GM23338 (cell line): ENCODE results near the gene LYVE1. TPM values are rescaled to one million over a fixed set of nuclear protein-coding genes. Genes with fewer than 3 reads are reported as not detected.

Experiments
- ATAC-seq: fragments of 200-7000 bp; cut with Tn5 transposase; 3 replicates; pipeline ENCODE4 v1.9.1; 2020
- DNase-seq: peaks from one replicate; pipeline ENCODE4 v3.0.0-alpha.2; 2015; ENCODE audit warnings: low spot score
- H2AFZ ChIP-seq: fragments of 200-600 bp; sonication (generic); 2 replicates; pipeline ENCODE4 v1.8.0; 2016; ENCODE audit warnings: antibody characterized with exemption, mild to moderate bottlenecking, moderate library complexity
- H3F3A ChIP-seq: fragments of 200-600 bp; sonication (generic); replicated peaks from 2 replicates; pipeline ENCODE4 v1.8.0; 2017; ENCODE audit warnings: antibody characterized with exemption, mixed run types, low read depth
- H3K27ac ChIP-seq: fragments of 200-600 bp; sonication (generic); 2 replicates; pipeline ENCODE4 v1.6.1; 2016; ENCODE audit warnings: low read depth
- H3K27me3 ChIP-seq: fragments of 200-600 bp; sonication (generic); 2 replicates; pipeline ENCODE4 v1.8.0; 2016; ENCODE audit warnings: mild to moderate bottlenecking, mixed run types, moderate library complexity; ENCODE audit not compliant: insufficient read depth
- H3K36me3 ChIP-seq: fragments of 200-600 bp; sonication (generic); 2 replicates; pipeline ENCODE4 v1.8.0; 2016; ENCODE audit warnings: mild to moderate bottlenecking; ENCODE audit not compliant: insufficient read depth
- H3K4me1 ChIP-seq: fragments of 200-600 bp; sonication (generic); 2 replicates; pipeline ENCODE4 v1.8.0; 2016; ENCODE audit warnings: mild to moderate bottlenecking, moderate library complexity; ENCODE audit not compliant: insufficient read depth
- H3K4me2 ChIP-seq: fragments of 200-600 bp; sonication (generic); 2 replicates; pipeline ENCODE4 v1.7.1; 2017; ENCODE audit warnings: mixed run types
- H3K4me3 ChIP-seq: fragments of 200-600 bp; sonication (generic); 2 replicates; pipeline ENCODE4 v1.6.1; 2016; ENCODE audit warnings: mixed run types
- H3K79me2 ChIP-seq: fragments of 200-600 bp; sonication (generic); replicated peaks from 2 replicates; pipeline ENCODE4 v1.8.0; 2017; ENCODE audit warnings: mild to moderate bottlenecking; ENCODE audit not compliant: insufficient read depth
- H3K9me2 ChIP-seq: fragments of 200-600 bp; sonication (generic); 2 replicates; pipeline ENCODE4 v1.8.0; 2017; ENCODE audit not compliant: insufficient read depth
- H4K20me1 ChIP-seq: fragments of 200-600 bp; sonication (generic); replicated peaks from 2 replicates; pipeline ENCODE4 v1.8.0; 2017; ENCODE audit warnings: mild to moderate bottlenecking; ENCODE audit not compliant: insufficient read depth
- H3K27ac Mint-ChIP-seq: 2 replicates; pipeline ENCODE4 v1.8.0; 2020; ENCODE audit warnings: inconsistent platforms, mild to moderate bottlenecking, moderate library complexity, mixed read lengths
- H3K27me3 Mint-ChIP-seq: 3 replicates; pipeline ENCODE4 v1.8.0; 2022; ENCODE audit warnings: low read depth, mild to moderate bottlenecking, moderate library complexity, mixed read lengths, inconsistent platforms; ENCODE audit not compliant: insufficient read depth, poor library complexity
- H3K36me3 Mint-ChIP-seq: 3 replicates; pipeline ENCODE4 v1.8.0; 2021; ENCODE audit warnings: low read depth, mild to moderate bottlenecking, inconsistent platforms, moderate library complexity, mixed read lengths
- H3K4me1 Mint-ChIP-seq: 3 replicates; pipeline ENCODE4 v1.8.0; 2020; ENCODE audit warnings: mild to moderate bottlenecking, inconsistent platforms, mixed read lengths
- H3K4me3 Mint-ChIP-seq: 3 replicates; pipeline ENCODE4 v1.8.0; 2021; ENCODE audit warnings: moderate library complexity, mild to moderate bottlenecking, inconsistent platforms, mixed read lengths
- H3K9me3 Mint-ChIP-seq: 3 replicates; pipeline ENCODE4 v1.8.0; 2020; ENCODE audit warnings: moderate library complexity, mild to moderate bottlenecking, inconsistent platforms, mixed read lengths
- CREB1 ChIP-seq: fragments of 250-450 bp; sonication (Bioruptor Pico); IDR thresholded peaks from 2 replicates; pipeline ENCODE4 v1.5.0; 2020; ENCODE audit warnings: low read depth, mild to moderate bottlenecking, moderate library complexity
- EZH2 ChIP-seq: fragments of 200-600 bp; sonication (generic); IDR thresholded peaks from one replicate; pipeline ENCODE4 v1.8.0; 2017; ENCODE audit warnings: antibody characterized with exemption, mild to moderate bottlenecking, low read depth; ENCODE audit not compliant: unreplicated experiment
- EZH2phosphoT487 ChIP-seq: fragments of 200-600 bp; sonication (generic); IDR thresholded peaks from one replicate; pipeline ENCODE4 v1.8.1; 2018; ENCODE audit warnings: antibody characterized with exemption; ENCODE audit not compliant: unreplicated experiment
- JUNB ChIP-seq: IDR thresholded peaks from one replicate; pipeline ENCODE4 v1.6.1; 2016; ENCODE audit warnings: antibody characterized with exemption; ENCODE audit not compliant: unreplicated experiment
- NANOG ChIP-seq: IDR thresholded peaks from 2 replicates; pipeline ENCODE4 v1.6.1; 2016; ENCODE audit warnings: antibody characterized with exemption, borderline replicate concordance
- STAT1 ChIP-seq: IDR thresholded peaks from one replicate; pipeline ENCODE4 v1.6.1; 2016; ENCODE audit warnings: antibody characterized with exemption; ENCODE audit not compliant: unreplicated experiment
- ZNF331 ChIP-seq: fragments of 250-450 bp; sonication (Bioruptor Pico); IDR thresholded peaks from 2 replicates; pipeline ENCODE4 v1.5.0; 2020; ENCODE audit warnings: low read depth, mild to moderate bottlenecking, moderate library complexity
- polyA plus RNA-seq: library from polyadenylated mRNA; unstranded; fragments of >200 nt; fragmentation: Nextera tagmentation; extraction: Ambion mirVana; gene quantifications from 2 replicates; pipeline ENCODE4 v1.2.1, GENCODE V29; 2016
- total RNA-seq: library from RNA; depleted of rRNA; stranded (reverse); fragments of >200 nt; shearing (Covaris generic); gene quantifications from 2 replicates; pipeline ENCODE4 v1.2.3, GENCODE V29; 2014
- TF ChIP-seq, protein P1 (sequence below): IDR thresholded peaks from 2 replicates; pipeline ENCODE4 v1.6.1; 2016; ENCODE audit warnings: antibody characterized with exemption
- TF ChIP-seq, protein P2 (sequence below): IDR thresholded peaks from one replicate; pipeline ENCODE4 v1.6.1; 2018; ENCODE audit warnings: antibody characterized with exemption; ENCODE audit not compliant: unreplicated experiment
- TF ChIP-seq, protein P3 (sequence below), 2 experiments: fragments of 200-600 bp in 1 of 2; sonication (generic) in 1 of 2; conservative IDR thresholded peaks; 2 replicates each; pipeline versions ENCODE4 v1.5.1 to v1.6.1; 2016 to 2017; ENCODE audit warnings: antibody characterized with exemption in 2 of 2, low read depth in 2 of 2, mild to moderate bottlenecking in 2 of 2, moderate library complexity in 1 of 2

The LYVE1 gene
- total and polyA plus RNA-seq, 2 experiments from 2014 or later, result 0.94 TPM; not detected in 1

- Histone ChIP-seq H3K4me3 (no peak overlapping the region), H2AFZ (no peak overlapping the region), H3K4me2 (no peak overlapping the region), H3F3A (no peaks in the 10 kb centered on the region), H3K9me2 (no peaks in the 10 kb centered on the region; the same call in 1 of the 2 replicates), H3K27me3 (no peaks in the 10 kb centered on the region), H3K27ac (no peak overlapping the region), H4K20me1 (no peaks in the 10 kb centered on the region), H3K36me3 (no peaks in the 10 kb centered on the region), H3K79me2 (no peaks in the 10 kb centered on the region), H3K4me1 (0 out of 2 replicates have a peak, but pooled peaks cover 6% of the 10 kb centered on the region)
- Mint-ChIP-seq H3K9me3 (no peaks in the 10 kb centered on the region), H3K27ac (no peak overlapping the region), H3K27me3 (no peaks in the 10 kb centered on the region), H3K4me3 (no peak overlapping the region), H3K36me3 (no peaks in the 10 kb centered on the region), H3K4me1 (peaks cover 12% of the 10 kb centered on the region)
- TF ChIP-seq, protein P1, sequence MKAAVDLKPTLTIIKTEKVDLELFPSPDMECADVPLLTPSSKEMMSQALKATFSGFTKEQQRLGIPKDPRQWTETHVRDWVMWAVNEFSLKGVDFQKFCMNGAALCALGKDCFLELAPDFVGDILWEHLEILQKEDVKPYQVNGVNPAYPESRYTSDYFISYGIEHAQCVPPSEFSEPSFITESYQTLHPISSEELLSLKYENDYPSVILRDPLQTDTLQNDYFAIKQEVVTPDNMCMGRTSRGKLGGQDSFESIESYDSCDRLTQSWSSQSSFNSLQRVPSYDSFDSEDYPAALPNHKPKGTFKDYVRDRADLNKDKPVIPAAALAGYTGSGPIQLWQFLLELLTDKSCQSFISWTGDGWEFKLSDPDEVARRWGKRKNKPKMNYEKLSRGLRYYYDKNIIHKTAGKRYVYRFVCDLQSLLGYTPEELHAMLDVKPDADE, result no peak
- TF ChIP-seq ZNF331 (CRISPR knock-in tag), result no peak
- TF ChIP-seq EZH2, result no peak
- DNase-seq (no peak), ATAC-seq (no peak)
These were observed 34.5 kb upstream of the LYVE1 start for GRCh38 chr11:10602945-10603344.

- no peaks in the 10 kb centered on the region for H3K36me3 ChIP-seq
- no peaks in the 10 kb centered on the region for H4K20me1 ChIP-seq
- 0 out of 2 replicates have a peak, but pooled peaks cover 6% of the 10 kb centered on the region for H3K4me1 ChIP-seq
- DNase-seq, result no peak
- Mint-ChIP-seq H3K27ac (no peak overlapping the region), H3K36me3 (no peaks in the 10 kb centered on the region), H3K27me3 (peaks cover under 1% of the 10 kb centered on the region), H3K4me3 (no peak overlapping the region), H3K9me3 (no peaks in the 10 kb centered on the region), H3K4me1 (peaks cover 12% of the 10 kb centered on the region)
- no peaks in the 10 kb centered on the region for H3K79me2 ChIP-seq
- H2AFZ ChIP-seq, result no peak overlapping the region
- no peak for ATAC-seq
- no peak overlapping the region for H3K27ac ChIP-seq
- no peaks in the 10 kb centered on the region; the same call in 1 of the 2 replicates for H3K9me2 ChIP-seq
- no peaks in the 10 kb centered on the region for H3K27me3 ChIP-seq
- no peak overlapping the region for H3K4me3 ChIP-seq
- no peak overlapping the region for H3K4me2 ChIP-seq
- H3F3A ChIP-seq, result no peaks in the 10 kb centered on the region
- TF ChIP-seq STAT1 (no peak), NANOG (no peak), CREB1 (no peak), EZH2 (no peak), JUNB (no peak), EZH2phosphoT487 (no peak)
- TF ChIP-seq, protein P2, sequence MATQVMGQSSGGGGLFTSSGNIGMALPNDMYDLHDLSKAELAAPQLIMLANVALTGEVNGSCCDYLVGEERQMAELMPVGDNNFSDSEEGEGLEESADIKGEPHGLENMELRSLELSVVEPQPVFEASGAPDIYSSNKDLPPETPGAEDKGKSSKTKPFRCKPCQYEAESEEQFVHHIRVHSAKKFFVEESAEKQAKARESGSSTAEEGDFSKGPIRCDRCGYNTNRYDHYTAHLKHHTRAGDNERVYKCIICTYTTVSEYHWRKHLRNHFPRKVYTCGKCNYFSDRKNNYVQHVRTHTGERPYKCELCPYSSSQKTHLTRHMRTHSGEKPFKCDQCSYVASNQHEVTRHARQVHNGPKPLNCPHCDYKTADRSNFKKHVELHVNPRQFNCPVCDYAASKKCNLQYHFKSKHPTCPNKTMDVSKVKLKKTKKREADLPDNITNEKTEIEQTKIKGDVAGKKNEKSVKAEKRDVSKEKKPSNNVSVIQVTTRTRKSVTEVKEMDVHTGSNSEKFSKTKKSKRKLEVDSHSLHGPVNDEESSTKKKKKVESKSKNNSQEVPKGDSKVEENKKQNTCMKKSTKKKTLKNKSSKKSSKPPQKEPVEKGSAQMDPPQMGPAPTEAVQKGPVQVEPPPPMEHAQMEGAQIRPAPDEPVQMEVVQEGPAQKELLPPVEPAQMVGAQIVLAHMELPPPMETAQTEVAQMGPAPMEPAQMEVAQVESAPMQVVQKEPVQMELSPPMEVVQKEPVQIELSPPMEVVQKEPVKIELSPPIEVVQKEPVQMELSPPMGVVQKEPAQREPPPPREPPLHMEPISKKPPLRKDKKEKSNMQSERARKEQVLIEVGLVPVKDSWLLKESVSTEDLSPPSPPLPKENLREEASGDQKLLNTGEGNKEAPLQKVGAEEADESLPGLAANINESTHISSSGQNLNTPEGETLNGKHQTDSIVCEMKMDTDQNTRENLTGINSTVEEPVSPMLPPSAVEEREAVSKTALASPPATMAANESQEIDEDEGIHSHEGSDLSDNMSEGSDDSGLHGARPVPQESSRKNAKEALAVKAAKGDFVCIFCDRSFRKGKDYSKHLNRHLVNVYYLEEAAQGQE, result no peak
- TF ChIP-seq, protein P3, sequence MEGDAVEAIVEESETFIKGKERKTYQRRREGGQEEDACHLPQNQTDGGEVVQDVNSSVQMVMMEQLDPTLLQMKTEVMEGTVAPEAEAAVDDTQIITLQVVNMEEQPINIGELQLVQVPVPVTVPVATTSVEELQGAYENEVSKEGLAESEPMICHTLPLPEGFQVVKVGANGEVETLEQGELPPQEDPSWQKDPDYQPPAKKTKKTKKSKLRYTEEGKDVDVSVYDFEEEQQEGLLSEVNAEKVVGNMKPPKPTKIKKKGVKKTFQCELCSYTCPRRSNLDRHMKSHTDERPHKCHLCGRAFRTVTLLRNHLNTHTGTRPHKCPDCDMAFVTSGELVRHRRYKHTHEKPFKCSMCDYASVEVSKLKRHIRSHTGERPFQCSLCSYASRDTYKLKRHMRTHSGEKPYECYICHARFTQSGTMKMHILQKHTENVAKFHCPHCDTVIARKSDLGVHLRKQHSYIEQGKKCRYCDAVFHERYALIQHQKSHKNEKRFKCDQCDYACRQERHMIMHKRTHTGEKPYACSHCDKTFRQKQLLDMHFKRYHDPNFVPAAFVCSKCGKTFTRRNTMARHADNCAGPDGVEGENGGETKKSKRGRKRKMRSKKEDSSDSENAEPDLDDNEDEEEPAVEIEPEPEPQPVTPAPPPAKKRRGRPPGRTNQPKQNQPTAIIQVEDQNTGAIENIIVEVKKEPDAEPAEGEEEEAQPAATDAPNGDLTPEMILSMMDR (conservative IDR thresholded peaks at IDR 0.05; ENCODE audit: low read depth in 2 of 2), result no peak
These were observed 33.9 kb upstream of the LYVE1 start for GRCh38 chr11:10602366-10602765.
